H7 (cell line): ENCODE measurements around the gene TDRD12. TPM values are rescaled to one million over a fixed set of nuclear protein-coding genes. Genes with fewer than 3 reads are reported as not detected.

ENCODE experiments used
- DNase-seq: peaks from one replicate; pipeline ENCODE4 v3.0.0; 2012
- H3K27me3 ChIP-seq: 2 replicates; pipeline ENCODE4 v1.6.0; 2011; ENCODE audit warnings: mild to moderate bottlenecking, low read length; ENCODE audit not compliant: control insufficient read depth, insufficient read depth
- H3K36me3 ChIP-seq: replicated peaks from 2 replicates; pipeline ENCODE4 v1.5.1; 2011; ENCODE audit warnings: low read length; ENCODE audit not compliant: control insufficient read depth, insufficient read depth
- H3K4me3 ChIP-seq: 2 replicates; pipeline ENCODE4 v1.5.1; 2011; ENCODE audit warnings: low read depth, mild to moderate bottlenecking, control low read depth, low read length, moderate library complexity; ENCODE audit not compliant: insufficient read depth
- total RNA-seq: library from RNA; depleted of rRNA; stranded (reverse); fragments of >200 nt; shearing (Covaris generic); gene quantifications from 2 replicates; pipeline ENCODE4 v1.2.3, GENCODE V29; 2014; rRNA removed

Gene TDRD12, protein sequence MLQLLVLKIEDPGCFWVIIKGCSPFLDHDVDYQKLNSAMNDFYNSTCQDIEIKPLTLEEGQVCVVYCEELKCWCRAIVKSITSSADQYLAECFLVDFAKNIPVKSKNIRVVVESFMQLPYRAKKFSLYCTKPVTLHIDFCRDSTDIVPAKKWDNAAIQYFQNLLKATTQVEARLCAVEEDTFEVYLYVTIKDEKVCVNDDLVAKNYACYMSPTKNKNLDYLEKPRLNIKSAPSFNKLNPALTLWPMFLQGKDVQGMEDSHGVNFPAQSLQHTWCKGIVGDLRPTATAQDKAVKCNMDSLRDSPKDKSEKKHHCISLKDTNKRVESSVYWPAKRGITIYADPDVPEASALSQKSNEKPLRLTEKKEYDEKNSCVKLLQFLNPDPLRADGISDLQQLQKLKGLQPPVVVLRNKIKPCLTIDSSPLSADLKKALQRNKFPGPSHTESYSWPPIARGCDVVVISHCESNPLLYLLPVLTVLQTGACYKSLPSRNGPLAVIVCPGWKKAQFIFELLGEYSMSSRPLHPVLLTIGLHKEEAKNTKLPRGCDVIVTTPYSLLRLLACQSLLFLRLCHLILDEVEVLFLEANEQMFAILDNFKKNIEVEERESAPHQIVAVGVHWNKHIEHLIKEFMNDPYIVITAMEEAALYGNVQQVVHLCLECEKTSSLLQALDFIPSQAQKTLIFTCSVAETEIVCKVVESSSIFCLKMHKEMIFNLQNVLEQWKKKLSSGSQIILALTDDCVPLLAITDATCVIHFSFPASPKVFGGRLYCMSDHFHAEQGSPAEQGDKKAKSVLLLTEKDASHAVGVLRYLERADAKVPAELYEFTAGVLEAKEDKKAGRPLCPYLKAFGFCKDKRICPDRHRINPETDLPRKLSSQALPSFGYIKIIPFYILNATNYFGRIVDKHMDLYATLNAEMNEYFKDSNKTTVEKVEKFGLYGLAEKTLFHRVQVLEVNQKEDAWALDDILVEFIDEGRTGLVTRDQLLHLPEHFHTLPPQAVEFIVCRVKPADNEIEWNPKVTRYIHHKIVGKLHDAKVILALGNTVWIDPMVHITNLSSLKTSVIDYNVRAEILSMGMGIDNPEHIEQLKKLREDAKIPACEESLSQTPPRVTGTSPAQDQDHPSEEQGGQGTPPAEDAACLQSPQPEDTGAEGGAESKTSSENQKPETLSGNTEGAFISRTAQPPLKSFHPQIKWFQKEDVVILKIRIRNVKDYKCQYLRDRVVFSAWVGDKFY (N-terminal part only)
- 0.55 and 1.4 TPM in 2 replicates for total RNA-seq

DNA sequence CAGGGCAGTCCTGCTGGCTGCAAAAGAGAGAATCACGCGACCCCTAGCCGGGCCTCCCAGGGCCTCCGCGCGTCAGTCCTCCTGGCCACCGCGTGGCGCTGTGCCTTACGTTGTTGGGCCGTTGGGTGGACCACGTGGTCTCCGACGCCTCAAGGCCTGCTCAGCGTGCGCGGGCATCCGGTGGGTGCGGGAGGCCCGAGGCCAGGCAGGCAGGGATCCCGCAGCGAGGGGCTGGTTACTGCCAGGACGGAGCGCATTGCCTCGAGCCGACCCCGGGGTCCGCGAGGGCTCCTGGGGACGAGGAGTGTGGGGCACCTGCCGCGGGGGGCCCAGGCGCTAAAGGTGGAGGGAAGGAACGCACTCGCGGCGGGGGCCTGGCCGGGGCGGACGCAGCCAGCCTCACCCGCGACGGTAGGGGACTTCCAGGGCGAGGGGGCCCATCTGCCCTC, at the start of gene TDRD12:
TSS of gene TDRD12 (plus strand) at position 157 of the 449 bp plus-strand sequence. CDS start 306 bp downstream, outside the sequence.
- Histone ChIP-seq H3K4me3 (no peak within 1 kb of the TSS), H3K36me3 (no peaks in the 10 kb centered on the region), H3K27me3 (no peaks in the 10 kb centered on the region)
- DNase-seq: peak; percentile 84

DNA sequence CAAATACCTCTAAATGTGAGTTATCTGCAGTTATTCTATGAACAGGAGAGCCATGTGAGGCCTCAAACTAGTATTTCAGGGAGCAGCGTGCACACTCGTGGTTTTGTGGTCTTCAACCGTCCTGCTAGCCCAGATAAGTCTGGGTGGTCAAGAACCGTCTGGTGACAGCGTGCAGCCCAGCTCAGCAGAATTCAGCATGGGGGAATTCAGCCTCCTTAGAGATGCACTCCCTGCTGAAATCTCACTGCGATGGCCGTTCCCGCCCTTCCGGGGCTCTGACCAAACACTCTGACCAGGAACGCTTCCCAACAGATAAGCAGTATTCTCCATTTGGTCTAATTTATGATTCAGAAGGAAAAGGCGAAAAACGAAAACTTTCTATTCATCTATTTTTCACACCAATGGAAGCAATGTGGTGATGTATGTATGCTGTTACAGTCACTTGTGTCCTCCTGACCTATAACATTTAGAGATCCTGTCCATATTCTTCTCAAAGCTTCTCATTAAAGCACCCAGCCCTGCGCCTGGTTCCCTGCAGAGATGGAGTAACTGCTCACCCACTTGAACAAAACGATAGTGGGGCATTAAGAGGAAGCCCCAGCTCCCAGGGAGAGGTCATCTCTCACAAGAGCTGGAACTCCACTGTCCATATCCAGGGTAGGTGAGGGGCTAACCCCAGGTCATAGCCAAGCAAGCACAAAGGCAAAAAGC, 47.5 kb upstream of the TDRD12 start:
- no peak for DNase-seq
- Histone ChIP-seq H3K36me3 (no peaks in the 10 kb centered on the region), H3K4me3 (no peak overlapping the region), H3K27me3 (peaks cover 16% of the 10 kb centered on the region)

GRCh38 chr19:32672841-32673240, 46.7 kb upstream of the TDRD12 start:
- Histone ChIP-seq H3K27me3 (peaks cover 24% of the 10 kb centered on the region), H3K4me3 (no peak overlapping the region)
- DNase-seq: no peak

DNA sequence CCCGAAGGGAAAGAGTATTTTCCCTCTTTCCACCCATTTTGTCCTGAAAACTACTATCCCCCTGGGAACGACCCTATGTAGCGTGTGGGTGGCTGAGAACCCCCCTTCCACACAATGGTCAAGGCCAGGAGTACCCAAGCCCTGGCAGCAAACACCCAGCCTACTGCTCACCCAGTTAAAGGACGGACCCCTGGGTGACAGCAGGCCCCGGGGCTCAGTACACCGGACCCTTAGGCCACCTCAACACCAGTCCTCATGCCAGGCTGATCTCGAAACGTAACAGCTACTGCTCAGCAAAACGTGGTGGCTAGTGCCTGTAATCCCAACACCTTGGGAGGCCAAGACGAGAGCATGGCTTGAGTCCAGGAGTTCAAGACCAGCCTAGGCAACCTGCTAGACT, 46.0 kb upstream of the TDRD12 start:
- Histone ChIP-seq H3K27me3 (peaks cover 29% of the 10 kb centered on the region), H3K4me3 (no peak overlapping the region)

More at GRCh38 chr19:32672841-32673240, 46.7 kb upstream of the TDRD12 start:
- H3K36me3 ChIP-seq: no peaks in the 10 kb centered on the region

GRCh38 chr19:32674153-32674930, 45.2 kb upstream of the TDRD12 start:
- no peak for DNase-seq
- Histone ChIP-seq H3K27me3 (peaks cover 29% of the 10 kb centered on the region), H3K4me3 (peak overlapping the region; percentile 91), H3K36me3 (no peaks in the 10 kb centered on the region)

More for the DNA sequence above, 46.0 kb upstream of the TDRD12 start:
- no peaks in the 10 kb centered on the region for H3K36me3 ChIP-seq
- DNase-seq: no peak

- peak; percentile 99 for DNase-seq
- H3K27me3 ChIP-seq: peaks cover 29% of the 10 kb centered on the region
- peak within 1 kb of the TSS; percentile 91 for H3K4me3 ChIP-seq
- H3K36me3 ChIP-seq: no peaks in the 10 kb centered on the region
These were observed 44.4 kb upstream of the TDRD12 start, which contains the start of gene ANKRD27 for GRCh38 chr19:32674931-32675719. TSS of gene ANKRD27 (minus strand) at chr19:32675180. CDS start at chr19:32659015, 16,165 bp downstream.

- H3K4me3 ChIP-seq: peak within 1 kb of the TSS; percentile 91
- H3K36me3 ChIP-seq: no peaks in the 10 kb centered on the region
- peaks cover 29% of the 10 kb centered on the region for H3K27me3 ChIP-seq
- peak; percentile 83 for DNase-seq
These were observed 43.8 kb upstream of the TDRD12 start, which contains the start of gene RGS9BP for GRCh38 chr19:32675720-32676185. TSS of gene RGS9BP (plus strand) at chr19:32675848. CDS start at chr19:32676264, 416 bp downstream.

DNA sequence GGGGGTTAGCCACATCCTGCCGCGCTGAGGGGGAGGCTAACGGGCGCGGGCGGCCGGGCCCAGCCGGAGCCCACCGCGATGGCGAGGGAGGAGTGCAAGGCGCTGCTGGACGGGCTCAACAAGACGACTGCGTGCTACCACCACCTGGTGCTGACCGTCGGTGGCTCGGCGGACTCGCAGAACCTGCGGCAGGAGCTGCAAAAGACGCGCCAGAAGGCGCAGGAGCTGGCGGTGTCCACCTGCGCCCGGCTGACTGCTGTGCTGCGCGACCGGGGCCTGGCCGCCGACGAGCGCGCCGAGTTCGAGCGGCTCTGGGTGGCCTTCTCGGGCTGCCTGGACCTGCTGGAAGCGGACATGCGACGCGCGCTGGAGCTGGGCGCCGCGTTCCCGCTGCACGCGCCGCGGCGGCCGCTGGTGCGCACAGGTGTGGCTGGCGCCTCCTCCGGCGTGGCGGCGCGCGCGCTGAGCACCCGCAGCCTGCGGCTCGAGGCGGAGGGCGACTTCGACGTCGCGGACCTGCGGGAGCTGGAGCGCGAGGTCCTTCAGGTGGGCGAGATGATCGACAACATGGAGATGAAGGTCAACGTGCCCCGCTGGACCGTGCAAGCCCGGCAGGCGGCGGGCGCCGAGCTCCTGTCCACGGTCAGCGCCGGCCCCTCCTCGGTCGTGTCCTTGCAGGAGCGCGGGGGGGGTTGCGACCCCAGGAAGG, 43.2 kb upstream of the TDRD12 start:
- Histone ChIP-seq H3K36me3 (no peaks in the 10 kb centered on the region), H3K4me3 (peak overlapping the region; percentile 72), H3K27me3 (peaks cover 29% of the 10 kb centered on the region)
- DNase-seq: peak; percentile 76

DNA sequence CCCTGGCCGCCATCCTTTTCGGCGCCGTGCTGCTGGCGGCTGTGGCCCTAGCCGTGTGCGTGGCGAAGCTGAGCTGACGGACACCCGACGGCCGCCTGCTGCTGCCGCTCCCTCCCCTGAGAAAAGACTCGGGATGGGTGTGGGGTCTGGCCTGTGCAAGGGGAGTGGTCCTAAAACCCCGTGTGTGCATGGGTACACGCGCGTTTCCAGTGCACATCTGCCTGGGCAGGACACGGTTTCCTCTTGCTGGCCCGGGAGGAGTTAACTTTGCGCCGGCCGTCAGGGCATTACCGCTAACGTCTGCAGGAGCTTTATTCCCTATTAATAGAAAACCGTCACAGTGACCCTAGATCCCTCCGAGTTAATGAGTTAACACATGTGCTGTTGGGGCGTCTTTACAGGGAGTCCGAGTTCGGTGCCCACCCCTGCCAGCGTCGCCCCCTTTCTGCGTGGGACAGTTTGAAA, 42.6 kb upstream of the TDRD12 start:
- Histone ChIP-seq H3K4me3 (peak overlapping the region; percentile 72), H3K36me3 (no peaks in the 10 kb centered on the region), H3K27me3 (peaks cover 29% of the 10 kb centered on the region)
- DNase-seq: no peak

DNA sequence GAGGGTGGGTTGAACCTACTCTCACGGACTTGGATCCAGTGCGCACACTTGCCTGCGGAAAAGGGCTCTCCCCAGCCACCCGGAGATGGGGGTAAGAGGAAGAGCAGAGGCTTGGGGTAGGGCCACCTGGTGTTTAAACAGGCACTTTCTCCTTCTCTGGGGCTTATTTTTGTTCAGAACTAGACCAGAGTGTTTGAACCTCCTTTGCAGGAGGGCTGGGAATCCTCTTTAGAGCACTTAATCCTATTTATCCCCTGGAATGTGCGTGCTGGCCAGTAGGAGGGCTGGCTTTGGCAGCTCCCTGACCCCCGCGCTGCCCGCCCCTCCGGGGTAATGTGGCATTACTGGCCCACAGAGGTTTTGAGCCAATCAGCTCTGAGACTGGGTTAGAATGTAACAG, 41.9 kb upstream of the TDRD12 start:
- no peak overlapping the region for H3K4me3 ChIP-seq
- DNase-seq: peak; percentile 80
- H3K27me3 ChIP-seq: peaks cover 29% of the 10 kb centered on the region
- H3K36me3 ChIP-seq: no peaks in the 10 kb centered on the region

- H3K4me3 ChIP-seq: no peak overlapping the region
- no peaks in the 10 kb centered on the region for H3K36me3 ChIP-seq
- peaks cover 23% of the 10 kb centered on the region for H3K27me3 ChIP-seq
- DNase-seq: no peak
These were observed 38.6 kb upstream of the TDRD12 start for GRCh38 chr19:32680986-32681385.

DNA sequence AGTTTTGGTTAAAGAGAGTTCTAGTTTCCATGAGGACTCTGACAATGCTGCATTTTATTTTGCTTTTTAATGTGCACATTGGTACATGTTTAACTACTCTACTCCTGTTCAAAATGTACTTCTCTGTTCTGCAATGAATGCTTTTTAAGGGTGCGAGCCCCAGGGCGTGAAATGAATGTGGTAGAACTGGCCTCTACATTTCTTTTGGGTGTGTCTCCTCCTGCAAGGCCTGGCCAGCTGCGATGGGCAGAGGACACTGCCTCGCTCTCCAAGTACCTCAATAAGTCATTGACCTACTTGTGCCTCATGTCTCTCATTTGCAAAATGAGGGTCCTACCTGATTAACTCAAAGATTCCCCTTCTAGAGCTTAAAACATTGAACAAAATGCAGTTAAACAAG, 37.2 kb upstream of the TDRD12 start:
- no peak for DNase-seq
- Histone ChIP-seq H3K27me3 (peaks cover 10% of the 10 kb centered on the region), H3K36me3 (no peaks in the 10 kb centered on the region), H3K4me3 (no peak overlapping the region)
